ENCODE measurements around the gene UNC80. TPM values are rescaled to one million over a fixed set of nuclear protein-coding genes. Genes with fewer than 3 reads are reported as not detected.

Gene UNC80
- total and polyA plus RNA-seq, 2 of the 4 experiments (the other 2 are of a cell fraction) = not detected

- H4K20me1 ChIP-seq (ENCODE audit: insufficient read depth, low read length) = no peaks in the 10 kb centered on the region
- POLR2A ChIA-PET (ENCODE audit: unreplicated experiment) = no interaction called here
- H3K56ac ChIP-seq (ENCODE audit: extremely low read depth, insufficient read depth, low read length) = no peak overlapping the region
- CTCF ChIA-PET = no interaction called here
- no peak overlapping the region for H2BK5ac ChIP-seq (ENCODE audit: low read depth, low read length, poor library complexity, severe bottlenecking)
- H3K4me1 ChIP-seq (ENCODE audit: control insufficient read depth, insufficient read depth, low read length) = no peaks in the 10 kb centered on the region
- intact Hi-C loops (cut with micrococcal nuclease) (no loop called here), dilution Hi-C loops (cut with HindIII; ENCODE audit: low sequenced_read_pairs, unreplicated experiment) (no loop called here), in situ Hi-C loops (cut with MboI; ENCODE audit: low sequenced_read_pairs) (loop anchor here (10.0 to 25.0 kb wide), 3 partner anchors 425 to 1583 kb away; no protein-coding TSS in a partner anchor)
- no peak overlapping the region for H4K91ac ChIP-seq (ENCODE audit: insufficient read depth, low read depth, low read length)
- no peaks in the 10 kb centered on the region for H3K79me1 ChIP-seq (ENCODE audit: low read depth in 1 of 2, low read length in 2 of 2)
- H4K8ac ChIP-seq (ENCODE audit: low read depth in 2 of 2, low read length in 2 of 2) = no peak overlapping the region
- H3K9me1 ChIP-seq (ENCODE audit: insufficient read depth, low read length) = no peaks in the 10 kb centered on the region
- no peak overlapping the region for H3K4ac ChIP-seq (ENCODE audit: low read depth, low read length)
- H2AK5ac ChIP-seq (ENCODE audit: low read depth, low read length) = no peak overlapping the region
- no peak overlapping the region for H4K5ac ChIP-seq (ENCODE audit: low read depth, low read length)
- H3K27me3 ChIP-seq (ENCODE audit: control insufficient read depth, insufficient read depth, low read length) = no peaks in the 10 kb centered on the region; the same call in 1 of the 2 replicates
- 80% methylated on average over 1 of the region's 2 CpGs; no CpG with 5 or more reads in 1 of the 2 experiments for WGBS, 2 experiments (ENCODE audit: extremely low coverage in 2 of 2, insufficient read length in 1 of 2)
- H3K9me3 ChIP-seq (ENCODE audit: control insufficient read depth, insufficient read depth, low read length) = no peaks in the 10 kb centered on the region
- no TSS peak for BruUV-seq (replicated peaks)
- no peak overlapping the region for H3K18ac ChIP-seq (ENCODE audit: low read depth, low read length)
- ATAC-seq (ENCODE audit: low read depth) (peak; percentile 32; the same call in 1 of the 2 replicates), DNase-seq (no peak)
- H2AFZ ChIP-seq (replicated peaks; ENCODE audit: low read length, poor library complexity) = no peak overlapping the region
- TF ChIP-seq SMC3 (IDR thresholded peaks at IDR 0.05; ENCODE audit: low read depth, low read length) = no peak
- no peak for TF ChIP-seq CEBPB (IDR thresholded peaks at IDR 0.05; ENCODE audit: low read depth, low read length)
- no peak for TF ChIP-seq RCOR1 (IDR thresholded peaks at IDR 0.05; ENCODE audit: insufficient replicate concordance, low read length)
- TF ChIP-seq, protein P1, sequence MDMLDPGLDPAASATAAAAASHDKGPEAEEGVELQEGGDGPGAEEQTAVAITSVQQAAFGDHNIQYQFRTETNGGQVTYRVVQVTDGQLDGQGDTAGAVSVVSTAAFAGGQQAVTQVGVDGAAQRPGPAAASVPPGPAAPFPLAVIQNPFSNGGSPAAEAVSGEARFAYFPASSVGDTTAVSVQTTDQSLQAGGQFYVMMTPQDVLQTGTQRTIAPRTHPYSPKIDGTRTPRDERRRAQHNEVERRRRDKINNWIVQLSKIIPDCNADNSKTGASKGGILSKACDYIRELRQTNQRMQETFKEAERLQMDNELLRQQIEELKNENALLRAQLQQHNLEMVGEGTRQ (IDR thresholded peaks at IDR 0.05; ENCODE audit: low read depth, low read length) = no peak
- no peak for TF ChIP-seq NFE2L2 (IDR thresholded peaks at IDR 0.05; ENCODE audit: low read depth, low read length)
- no peak overlapping the region for H2BK120ac ChIP-seq (ENCODE audit: low read depth, low read length)
- H2BK15ac ChIP-seq (ENCODE audit: low read depth, low read length) = no peak overlapping the region
- no peak overlapping the region for H3K4me3 ChIP-seq (ENCODE audit: insufficient read depth, low read depth, low read length)
- no peak overlapping the region for H2BK20ac ChIP-seq (ENCODE audit: low read depth, low read length)
- H3K9ac ChIP-seq (ENCODE audit: low read depth, low read length) = no peak overlapping the region
- H3K4me2 ChIP-seq (ENCODE audit: low read depth, low read length) = no peak overlapping the region
- H2AK9ac ChIP-seq (replicated peaks; ENCODE audit: low read depth, low read length, poor library complexity) = no peak overlapping the region
- H3K36me3 ChIP-seq (ENCODE audit: control insufficient read depth, insufficient read depth, low read length) = no peaks in the 10 kb centered on the region
- H3K14ac ChIP-seq (replicated peaks; ENCODE audit: low read depth, low read length) = no peak overlapping the region
- H3K23ac ChIP-seq (ENCODE audit: low read depth, low read length) = no peak overlapping the region
- H3K27ac ChIP-seq (ENCODE audit: insufficient read depth, low read length) = no peak overlapping the region
Observed at GRCh38 chr2:209970271-209970670, 198.6 kb downstream of the UNC80 start.

Data from IMR-90 (cell line).